Loucy (cell line): ENCODE data around the gene PSMG4.

Experiments used
- H2AFZ ChIP-seq: fragments of 200-600 bp; sonication (generic); 2 replicates; pipeline ENCODE4 v1.6.0; 2016; ENCODE audit warnings: antibody characterized with exemption, mild to moderate bottlenecking, low read length, moderate library complexity
- H3F3A ChIP-seq: fragments of 200-600 bp; 2 replicates; pipeline ENCODE4 v1.6.0; 2016; ENCODE audit warnings: antibody characterized with exemption, low read depth, mild to moderate bottlenecking
- H3K27me3 ChIP-seq: fragments of 200-600 bp; sonication (generic); 2 replicates; pipeline ENCODE4 v1.6.1; 2014; ENCODE audit warnings: low read length, mild to moderate bottlenecking; ENCODE audit not compliant: insufficient read depth, poor library complexity, severe bottlenecking
- H3K36me3 ChIP-seq: fragments of 200-600 bp; sonication (generic); 2 replicates; pipeline ENCODE4 v1.6.1; 2016; ENCODE audit warnings: low read length; ENCODE audit not compliant: insufficient read depth
- H3K4me1 ChIP-seq: fragments of 200-600 bp; sonication (generic); 2 replicates; pipeline ENCODE4 v1.5.1; 2014; ENCODE audit warnings: low read length, mild to moderate bottlenecking; ENCODE audit not compliant: insufficient read depth, poor library complexity, severe bottlenecking
- H3K4me2 ChIP-seq: fragments of 200-600 bp; sonication (generic); 2 replicates; pipeline ENCODE4 v1.6.0; 2014; ENCODE audit warnings: antibody characterized with exemption, low read length, low read depth, mild to moderate bottlenecking; ENCODE audit not compliant: poor library complexity, severe bottlenecking
- H3K4me3 ChIP-seq: fragments of 200-600 bp; sonication (generic); 2 replicates; pipeline ENCODE4 v1.5.1; 2014; ENCODE audit warnings: low read length, mild to moderate bottlenecking, mixed read lengths; ENCODE audit not compliant: poor library complexity, severe bottlenecking
- H3K79me2 ChIP-seq: fragments of 200-600 bp; sonication (generic); 2 replicates; pipeline ENCODE4 v1.6.1; 2014; ENCODE audit warnings: low read length; ENCODE audit not compliant: insufficient read depth
- H3K9ac ChIP-seq: fragments of 200-600 bp; sonication (generic); 2 replicates; pipeline ENCODE4 v1.6.0; 2014; ENCODE audit warnings: mild to moderate bottlenecking, low read depth, low read length, moderate library complexity; ENCODE audit not compliant: poor library complexity, severe bottlenecking
- H3K9me2 ChIP-seq: fragments of 200-600 bp; sonication (generic); replicated peaks from 2 replicates; pipeline ENCODE4 v1.6.1; 2016; ENCODE audit warnings: low read depth, low read length, mixed read lengths
- H3K9me3 ChIP-seq: fragments of 200-600 bp; sonication (generic); 2 replicates; pipeline ENCODE4 v1.6.1; 2014; ENCODE audit warnings: mild to moderate bottlenecking, antibody characterized with exemption, low read length, low read depth; ENCODE audit not compliant: insufficient read depth
- H4K20me1 ChIP-seq: fragments of 200-600 bp; sonication (generic); 2 replicates; pipeline ENCODE4 v1.6.0; 2014; ENCODE audit warnings: antibody characterized with exemption, low read length, mild to moderate bottlenecking; ENCODE audit not compliant: insufficient read depth, poor library complexity, severe bottlenecking
- CTCF ChIP-seq: fragments of 200-600 bp; sonication (generic); conservative IDR thresholded peaks from 2 replicates; pipeline ENCODE4 v1.5.1; 2014; ENCODE audit warnings: mild to moderate bottlenecking, antibody characterized with exemption, low read length
- EZH2phosphoT487 ChIP-seq: fragments of 200-600 bp; IDR thresholded peaks from 2 replicates; pipeline ENCODE4 v1.6.1; 2018; ENCODE audit warnings: antibody characterized with exemption, mild to moderate bottlenecking, moderate library complexity, borderline replicate concordance

The PSMG4 gene

DNA sequence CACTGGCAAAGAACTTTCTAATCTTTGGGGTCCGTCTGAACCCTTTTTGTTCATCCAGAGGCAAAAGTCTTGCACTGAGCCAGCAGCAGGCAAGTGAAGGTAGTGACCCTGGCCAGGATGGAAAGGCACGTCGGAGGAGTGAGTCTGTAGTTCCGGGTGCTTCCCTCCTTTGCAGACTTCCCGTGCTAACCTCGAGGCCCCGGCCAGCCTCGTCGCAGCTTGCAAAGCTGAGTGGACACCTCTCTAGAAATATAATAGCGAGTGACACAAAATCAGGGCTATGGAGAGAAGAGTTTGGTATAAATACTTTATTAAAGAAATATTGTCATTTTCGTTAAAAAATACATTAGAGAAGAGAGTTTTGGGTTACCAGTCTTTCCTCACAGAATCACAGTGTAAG is 9.9 kb downstream of the PSMG4 start:
- Histone ChIP-seq H3K9me2 (no peaks in the 10 kb centered on the region), H3K4me1 (peaks cover 11% of the 10 kb centered on the region), H3K79me2 (peaks cover 51% of the 10 kb centered on the region), H3K9ac (no peak overlapping the region), H3K27me3 (no peaks in the 10 kb centered on the region), H3K9me3 (no peaks in the 10 kb centered on the region), H4K20me1 (peaks cover 2% of the 10 kb centered on the region), H3K36me3 (peaks cover 52% of the 10 kb centered on the region; the same call in 1 of the 2 replicates), H2AFZ (no peak overlapping the region), H3F3A (no peaks in the 10 kb centered on the region), H3K4me2 (no peak overlapping the region), H3K4me3 (no peak overlapping the region)
- TF ChIP-seq CTCF, result no peak
- no peak for TF ChIP-seq EZH2phosphoT487

GRCh38 chr6:3269281-3269975 is 10.7 kb downstream of the PSMG4 start:
- H3K79me2 ChIP-seq, result peaks cover 43% of the 10 kb centered on the region; the same call in 1 of the 2 replicates
- H3K4me3 ChIP-seq, result no peak overlapping the region
- H3F3A ChIP-seq, result no peaks in the 10 kb centered on the region
- H3K4me2 ChIP-seq, result no peak overlapping the region
- H3K4me1 ChIP-seq, result peaks cover 4% of the 10 kb centered on the region
- peaks cover 45% of the 10 kb centered on the region; the same call in 1 of the 2 replicates for H3K36me3 ChIP-seq
- H3K9ac ChIP-seq, result no peak overlapping the region
- H4K20me1 ChIP-seq, result no peaks in the 10 kb centered on the region
- H3K9me2 ChIP-seq, result no peaks in the 10 kb centered on the region
- H3K27me3 ChIP-seq, result no peaks in the 10 kb centered on the region
- TF ChIP-seq CTCF (no peak), EZH2phosphoT487 (no peak)
- no peak overlapping the region for H2AFZ ChIP-seq
- H3K9me3 ChIP-seq, result no peaks in the 10 kb centered on the region

GRCh38 chr6:3270258-3270657 is 11.5 kb downstream of the PSMG4 start:
- no peaks in the 10 kb centered on the region for H3K9me3 ChIP-seq
- no peak overlapping the region for H3K4me3 ChIP-seq
- no peak for TF ChIP-seq EZH2phosphoT487
- no peaks in the 10 kb centered on the region for H3K9me2 ChIP-seq
- H3K4me2 ChIP-seq, result no peak overlapping the region
- no peaks in the 10 kb centered on the region for H4K20me1 ChIP-seq
- H3K27me3 ChIP-seq, result no peaks in the 10 kb centered on the region
- peaks cover 35% of the 10 kb centered on the region; the same call in 1 of the 2 replicates for H3K79me2 ChIP-seq
- H3F3A ChIP-seq, result no peaks in the 10 kb centered on the region
- H2AFZ ChIP-seq, result no peak overlapping the region
- H3K9ac ChIP-seq, result no peak overlapping the region
- peaks cover 3% of the 10 kb centered on the region for H3K4me1 ChIP-seq
- H3K36me3 ChIP-seq, result peaks cover 40% of the 10 kb centered on the region; the same call in 1 of the 2 replicates

GRCh38 chr6:3271756-3272155 is 13.0 kb downstream of the PSMG4 start:
- H3K4me3 ChIP-seq, result no peak overlapping the region
- H2AFZ ChIP-seq, result no peak overlapping the region
- H3K9me3 ChIP-seq, result no peaks in the 10 kb centered on the region
- no peak overlapping the region for H3K9ac ChIP-seq
- peaks cover 3% of the 10 kb centered on the region for H3K4me1 ChIP-seq
- H4K20me1 ChIP-seq, result no peaks in the 10 kb centered on the region
- H3K36me3 ChIP-seq, result peaks cover 40% of the 10 kb centered on the region; the same call in 1 of the 2 replicates
- no peaks in the 10 kb centered on the region for H3K9me2 ChIP-seq
- peaks cover 21% of the 10 kb centered on the region; the same call in 1 of the 2 replicates for H3K79me2 ChIP-seq
- no peaks in the 10 kb centered on the region for H3K27me3 ChIP-seq
- H3F3A ChIP-seq, result no peaks in the 10 kb centered on the region
- H3K4me2 ChIP-seq, result no peak overlapping the region
- TF ChIP-seq EZH2phosphoT487 (no peak), CTCF (no peak)
